ENCODE results near the gene IRX2.

The IRX2 gene

DNA sequence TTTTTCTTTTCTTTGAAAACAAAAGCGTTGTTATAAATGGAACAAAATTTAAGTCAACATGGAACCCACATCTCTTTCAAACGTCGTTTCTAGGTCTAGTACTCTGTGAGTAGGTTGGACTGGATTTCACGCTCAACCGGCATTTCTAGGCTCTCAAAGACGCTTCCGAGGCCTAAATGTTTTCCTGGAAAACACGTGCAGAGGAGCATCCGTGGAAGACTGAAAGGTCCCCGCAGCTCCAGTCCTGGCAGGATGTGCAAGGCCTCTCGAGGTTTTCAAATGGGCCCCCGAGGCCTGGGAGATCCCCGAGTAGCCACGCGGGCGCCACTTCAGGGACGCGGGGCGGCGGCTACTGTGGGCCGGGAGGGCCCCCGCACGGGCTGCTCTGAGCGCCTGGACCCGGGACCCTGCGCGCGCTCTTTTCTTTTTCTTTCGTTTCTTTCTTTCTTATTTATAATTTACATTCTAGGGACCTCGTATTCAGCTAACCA lies 4.2 kb upstream of the IRX2 start:
- no peak for DNase-seq (ENCODE audit: low read depth)

DNA sequence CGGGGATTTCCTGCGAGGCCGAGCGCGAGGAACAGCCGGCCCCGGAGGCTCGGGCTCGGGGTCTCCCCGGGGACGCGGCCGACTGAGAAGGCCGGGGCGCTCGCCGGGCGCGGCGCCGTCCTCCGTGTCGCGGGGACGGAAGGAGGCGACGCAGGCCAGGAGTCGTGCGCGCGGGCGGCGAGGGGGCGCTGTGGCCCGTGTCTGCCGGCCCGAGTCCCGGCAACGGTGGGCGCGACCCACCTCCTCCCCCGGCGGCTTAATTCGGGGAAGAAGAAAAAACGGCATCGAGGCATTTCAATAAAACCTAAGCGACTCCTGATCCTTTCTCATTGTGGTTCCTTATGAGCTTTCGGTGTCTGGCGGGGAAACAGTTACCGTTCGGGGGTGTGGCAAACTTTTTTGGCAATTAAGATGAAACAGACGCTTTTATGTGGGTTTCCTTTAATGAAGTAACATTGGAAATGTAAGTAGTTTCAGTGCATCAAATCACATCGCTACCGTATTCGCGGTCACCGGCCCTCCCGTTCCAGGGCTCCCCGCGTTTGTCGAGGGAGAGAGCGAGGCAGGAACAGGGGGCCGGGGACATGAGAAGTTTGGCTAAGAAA lies 3.7 kb upstream of the IRX2 start:
- DNase-seq (ENCODE audit: low read depth) = no peak

DNA sequence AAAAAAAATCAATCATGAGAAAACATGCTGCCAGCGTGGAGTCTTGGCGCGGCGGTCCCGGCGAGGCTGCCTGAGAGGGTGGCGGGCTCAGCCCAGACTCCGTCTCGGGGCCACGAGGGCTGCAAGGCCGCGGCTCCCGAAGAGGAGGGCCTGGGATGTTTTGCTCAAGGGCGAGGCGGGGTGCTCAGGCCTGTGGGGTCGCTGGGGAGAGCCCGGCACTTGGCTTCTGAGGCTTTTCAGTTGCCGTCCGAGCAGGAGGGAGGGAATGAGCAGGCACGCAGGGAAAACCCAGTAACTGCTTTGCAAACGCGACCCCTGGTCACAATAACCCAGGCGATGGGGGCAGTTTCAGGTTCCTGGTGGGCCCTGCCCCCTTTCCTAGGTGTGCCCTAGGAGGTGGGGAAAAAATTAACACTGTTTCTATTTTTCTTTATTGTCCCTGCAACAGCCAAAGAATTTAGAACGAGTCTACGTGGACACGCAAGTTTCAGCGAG lies 3.2 kb upstream of the IRX2 start:
- DNase-seq (ENCODE audit: low read depth) = no peak

DNA sequence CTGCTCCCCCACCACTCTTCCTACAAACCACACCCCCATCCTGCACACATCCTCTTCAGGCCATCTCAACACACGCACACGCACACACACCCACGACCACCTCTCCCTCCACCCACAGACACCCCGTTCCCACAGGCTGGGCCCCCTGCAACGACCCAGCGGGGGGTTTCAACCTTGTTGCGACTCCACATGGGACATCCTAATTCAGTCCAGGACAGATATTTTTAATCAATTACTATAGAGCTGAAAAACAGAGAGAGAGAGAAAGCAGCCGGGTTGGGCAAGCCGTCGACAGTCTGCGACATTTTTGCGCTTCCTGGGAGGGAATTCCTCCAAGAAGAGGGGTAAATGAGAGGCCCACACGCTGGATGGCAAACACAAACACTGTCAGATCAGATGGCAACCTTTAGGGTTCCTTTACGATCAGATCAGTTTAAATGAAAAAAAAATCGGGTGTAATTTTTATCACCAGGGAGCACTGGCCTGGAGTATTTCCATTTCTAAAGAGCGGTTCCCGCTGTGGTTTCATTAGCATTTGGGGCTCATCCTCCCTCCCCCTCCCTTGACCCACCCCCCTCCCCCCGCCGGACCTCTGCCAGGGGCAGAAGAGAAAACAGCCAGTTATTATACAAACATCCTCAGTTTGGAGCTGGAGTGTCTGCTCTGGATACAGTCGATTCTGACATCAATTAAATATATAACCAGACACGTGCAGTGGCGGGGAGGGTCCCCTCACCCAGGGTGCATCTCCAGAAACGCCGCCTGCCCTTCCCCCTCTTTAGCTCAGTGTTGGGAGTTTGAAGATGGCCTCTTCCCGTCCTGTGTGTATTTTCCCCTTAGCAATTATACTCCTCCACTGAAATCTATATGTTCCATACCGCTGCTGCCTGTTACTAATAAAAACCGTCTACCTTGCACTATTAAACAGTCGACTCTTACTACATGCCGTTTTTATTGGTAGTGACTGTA lies 2.3 kb upstream of the IRX2 start:
- no peak for DNase-seq (ENCODE audit: low read depth)

DNA sequence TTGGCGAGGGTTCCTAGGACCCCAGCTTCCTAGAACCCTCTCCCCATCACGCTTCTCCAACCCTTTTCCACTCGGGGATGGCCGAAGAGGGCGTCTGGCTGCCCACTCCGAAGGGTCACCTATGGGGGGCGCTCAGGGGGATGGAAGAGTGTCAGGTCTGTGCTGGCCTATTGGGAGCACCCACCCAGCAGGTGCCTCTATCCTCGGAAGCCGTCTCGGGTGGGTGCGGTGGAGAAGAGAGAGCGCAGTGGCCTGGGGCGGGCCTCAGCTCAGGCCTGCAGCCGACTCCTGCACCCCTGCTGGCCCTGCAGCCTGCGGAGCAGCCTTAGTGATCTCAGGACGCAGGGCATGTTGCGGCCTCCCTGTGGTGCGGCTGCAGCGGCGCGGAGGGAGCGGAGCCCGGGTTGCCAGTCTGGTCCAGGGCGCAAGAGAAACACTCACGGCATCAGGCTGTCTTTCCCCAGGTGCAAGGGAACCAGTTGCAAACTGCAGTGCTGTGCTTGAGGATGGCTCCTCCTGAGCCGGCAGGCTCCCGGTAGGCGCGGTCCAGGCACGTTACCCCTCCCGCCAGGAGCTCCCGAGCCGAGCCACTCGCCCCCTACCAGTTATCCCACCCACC lies 1.5 kb upstream of the IRX2 start:
- DNase-seq (ENCODE audit: low read depth) = no peak

DNA sequence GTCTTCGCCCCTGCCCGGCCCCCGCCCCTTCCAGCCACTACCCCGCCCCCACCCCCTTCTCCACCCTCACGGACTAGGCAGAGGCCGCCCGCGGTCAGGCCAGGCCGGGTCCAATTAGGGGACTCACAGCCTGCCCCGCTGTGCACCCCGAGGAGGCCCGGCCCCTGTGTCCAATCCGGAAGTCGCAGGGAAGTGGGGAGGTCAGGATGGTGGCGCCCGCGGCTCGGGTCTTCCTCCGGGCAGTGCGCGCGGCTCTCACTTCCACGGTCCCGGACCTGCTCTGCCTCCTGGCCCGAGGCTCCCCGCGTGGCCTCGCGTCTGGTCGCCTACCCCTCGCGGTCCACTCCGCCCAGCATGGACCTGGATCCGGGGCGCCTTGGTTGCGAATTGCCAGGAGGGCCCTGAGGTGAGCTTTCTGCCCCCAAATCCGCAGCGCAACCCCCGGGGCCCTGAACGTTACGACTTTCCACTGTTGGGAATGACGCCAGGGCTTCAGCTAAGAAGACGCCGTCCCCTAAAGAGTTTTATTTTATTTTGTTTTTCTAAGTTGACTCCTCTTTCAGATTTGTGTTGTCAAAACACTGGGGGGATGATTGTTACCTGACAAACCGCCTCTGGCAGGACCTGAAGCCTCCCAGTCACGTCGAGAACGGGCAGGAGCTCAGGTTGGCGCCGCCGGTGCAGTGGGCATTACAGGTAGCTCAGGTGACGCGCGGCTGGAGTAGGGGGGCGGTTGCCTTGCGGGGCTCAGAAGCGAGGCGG lies 763 bp upstream of the IRX2 start:
- DNase-seq (ENCODE audit: low read depth) = no peak

DNA sequence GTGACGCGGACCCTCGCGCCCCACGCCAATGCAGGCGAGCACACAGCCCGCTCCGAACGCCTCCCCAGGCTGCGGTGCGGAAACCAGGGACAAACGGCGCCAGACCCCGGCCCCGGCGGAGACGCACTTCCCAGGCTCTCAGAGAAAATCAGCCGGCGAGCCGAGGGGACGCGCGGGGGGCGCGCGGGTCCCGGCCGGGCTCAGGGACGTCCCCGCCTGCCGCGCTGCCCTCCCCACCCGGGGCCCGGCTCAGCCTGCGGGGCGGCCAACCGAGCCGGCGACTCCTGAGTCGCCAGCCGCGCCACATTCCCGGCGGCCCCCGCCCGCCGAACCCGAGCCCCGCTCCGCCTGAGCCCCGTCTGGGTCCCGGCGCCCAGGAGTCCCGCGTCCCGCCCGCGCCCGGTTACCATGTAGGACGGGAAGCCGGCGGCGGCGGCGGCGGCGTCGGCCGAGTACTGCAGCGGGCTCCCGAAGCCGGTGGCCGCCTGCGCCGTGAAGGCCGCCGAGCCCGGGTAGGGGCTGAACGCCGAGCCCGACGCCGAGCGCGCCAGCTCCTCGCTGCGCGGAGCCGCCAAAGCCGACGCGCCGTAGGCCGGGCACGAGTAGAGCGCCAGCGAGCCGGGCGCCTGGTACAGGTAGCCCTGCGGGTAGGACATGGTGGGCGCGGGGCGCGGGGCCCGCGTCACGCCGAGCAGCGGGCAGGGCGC lies 566 bp downstream of the IRX2 start:
- no peak for DNase-seq (ENCODE audit: low read depth)

DNA sequence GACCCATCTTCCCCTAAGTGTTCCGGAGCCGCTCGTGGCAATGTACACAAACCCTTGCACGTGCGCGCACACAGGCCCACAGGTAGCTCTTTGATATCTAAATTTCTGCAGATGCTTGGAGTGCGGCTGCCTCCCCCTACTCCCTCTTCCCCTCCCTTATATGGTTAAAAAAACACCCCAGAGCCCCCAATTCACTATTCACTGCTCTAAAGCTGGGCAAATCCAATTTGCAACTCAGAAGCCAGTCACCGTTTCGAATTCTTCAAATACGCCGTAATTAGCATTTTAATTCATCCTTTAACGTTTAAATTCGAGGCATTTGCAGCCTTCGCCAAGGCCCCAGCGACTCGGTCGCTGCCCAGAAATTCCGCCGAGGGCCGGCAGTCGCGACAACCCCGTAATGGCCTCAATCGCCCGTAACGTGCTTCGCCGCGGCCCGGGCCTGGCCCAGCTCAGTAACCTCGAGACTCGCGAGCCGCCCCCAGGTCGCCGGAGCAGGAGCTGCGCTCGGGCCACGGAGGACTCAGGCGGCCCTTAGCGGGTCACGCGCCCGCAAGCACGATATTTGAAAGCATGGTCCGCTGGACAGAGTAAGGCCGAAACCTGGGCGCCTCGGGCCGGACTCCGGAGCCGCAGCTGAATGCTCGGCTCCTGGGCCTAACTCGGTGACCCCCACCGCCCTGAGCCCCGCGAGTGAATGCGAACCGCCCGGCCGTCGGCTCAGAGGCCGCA lies 1.3 kb downstream of the IRX2 start:
- no peak for DNase-seq (ENCODE audit: low read depth)

DNA sequence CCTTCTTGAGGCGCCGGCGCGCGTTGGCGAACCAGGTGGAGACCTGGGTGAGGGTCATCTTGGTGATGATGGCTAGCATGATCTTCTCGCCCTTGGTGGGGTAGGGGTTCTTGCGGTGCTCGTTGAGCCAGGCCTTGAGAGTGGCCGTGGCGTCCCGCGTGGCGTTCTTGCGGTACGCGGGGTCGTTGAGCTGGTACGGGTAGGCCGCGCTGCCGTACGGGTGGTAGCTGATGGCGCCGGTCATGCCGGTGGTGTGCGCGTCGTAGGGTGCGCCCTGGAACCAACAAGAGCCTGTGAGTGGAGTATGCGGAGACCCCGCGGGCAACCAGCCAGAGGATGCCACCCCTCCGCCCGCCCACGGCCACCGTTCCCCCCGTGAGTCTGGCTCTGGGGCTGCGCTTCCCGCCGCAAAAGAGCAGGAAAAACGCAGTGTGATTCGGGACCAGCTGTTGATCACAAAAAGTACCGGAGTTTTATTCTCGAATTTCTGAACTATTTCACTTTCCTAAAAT lies 1.9 kb downstream of the IRX2 start:
- DNase-seq (ENCODE audit: low read depth) = no peak

DNA sequence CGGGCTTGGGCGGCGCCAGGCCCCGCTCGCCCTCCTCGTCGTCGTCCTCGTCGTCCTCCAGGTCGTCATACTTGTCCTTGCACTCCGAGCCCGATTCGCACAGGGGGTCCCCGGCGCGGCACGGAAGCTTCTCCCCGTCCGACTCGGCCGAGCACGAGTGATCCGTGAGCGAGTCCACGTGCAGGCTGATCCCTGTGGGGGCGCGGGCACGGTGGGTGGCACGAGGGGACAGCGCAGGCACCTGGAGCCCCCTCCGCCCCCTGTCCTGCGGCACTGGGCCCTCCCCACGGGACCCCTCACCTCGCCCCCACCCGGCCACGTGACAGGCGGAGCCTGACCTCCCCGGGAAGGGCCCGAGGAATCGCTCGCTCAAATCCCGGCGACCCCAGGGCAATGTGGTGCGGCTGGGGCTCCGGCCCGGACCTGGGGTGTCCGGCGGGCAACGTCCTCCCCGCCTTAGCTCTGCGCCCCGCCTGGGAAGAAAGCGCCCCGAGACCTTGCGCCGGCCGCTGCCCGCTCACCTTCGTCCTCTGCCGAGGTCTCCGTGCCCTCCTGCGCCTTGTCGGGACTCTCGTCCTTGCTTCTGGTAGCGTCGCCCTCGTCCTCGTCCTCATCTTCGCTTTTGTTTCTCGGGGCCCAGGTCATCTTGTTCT lies 2.5 kb downstream of the IRX2 start:
- no peak for DNase-seq (ENCODE audit: low read depth)

DNA sequence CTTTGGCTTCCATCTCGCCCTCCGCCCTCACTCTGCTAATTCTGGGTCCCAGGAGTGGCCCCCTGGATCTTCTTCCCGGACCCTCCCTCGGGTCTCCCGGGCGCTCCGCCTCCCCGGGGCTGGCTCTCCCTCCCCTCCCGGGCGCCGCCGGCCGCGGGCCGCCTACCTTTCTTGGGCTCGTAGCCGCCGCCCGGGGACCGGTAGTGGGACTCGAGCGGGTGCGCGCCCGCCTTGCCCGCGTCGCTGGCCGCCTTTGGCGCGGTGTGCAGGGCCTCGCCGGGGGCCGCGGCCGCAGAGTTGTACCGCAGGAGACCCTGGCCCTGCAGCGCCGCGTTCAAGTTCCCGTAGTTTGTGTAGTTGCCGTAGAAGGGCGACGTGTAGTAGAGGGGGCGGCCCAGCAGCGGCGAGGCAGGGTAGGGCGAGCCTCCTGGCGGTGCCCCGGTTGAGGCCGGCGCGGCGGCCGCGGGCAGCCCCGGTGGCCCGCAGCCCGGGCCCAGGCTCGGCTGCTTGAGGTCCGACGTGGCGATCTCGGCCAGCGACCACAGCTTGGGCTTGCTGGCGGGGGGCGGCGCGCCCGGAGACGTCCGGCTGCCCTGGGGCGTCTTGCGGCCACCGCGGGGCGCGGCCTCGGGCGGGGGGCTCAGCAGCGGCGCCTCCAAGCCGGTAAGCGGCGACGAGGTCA lies 3.2 kb downstream of the IRX2 start:
- DNase-seq (ENCODE audit: low read depth) = no peak

DNA sequence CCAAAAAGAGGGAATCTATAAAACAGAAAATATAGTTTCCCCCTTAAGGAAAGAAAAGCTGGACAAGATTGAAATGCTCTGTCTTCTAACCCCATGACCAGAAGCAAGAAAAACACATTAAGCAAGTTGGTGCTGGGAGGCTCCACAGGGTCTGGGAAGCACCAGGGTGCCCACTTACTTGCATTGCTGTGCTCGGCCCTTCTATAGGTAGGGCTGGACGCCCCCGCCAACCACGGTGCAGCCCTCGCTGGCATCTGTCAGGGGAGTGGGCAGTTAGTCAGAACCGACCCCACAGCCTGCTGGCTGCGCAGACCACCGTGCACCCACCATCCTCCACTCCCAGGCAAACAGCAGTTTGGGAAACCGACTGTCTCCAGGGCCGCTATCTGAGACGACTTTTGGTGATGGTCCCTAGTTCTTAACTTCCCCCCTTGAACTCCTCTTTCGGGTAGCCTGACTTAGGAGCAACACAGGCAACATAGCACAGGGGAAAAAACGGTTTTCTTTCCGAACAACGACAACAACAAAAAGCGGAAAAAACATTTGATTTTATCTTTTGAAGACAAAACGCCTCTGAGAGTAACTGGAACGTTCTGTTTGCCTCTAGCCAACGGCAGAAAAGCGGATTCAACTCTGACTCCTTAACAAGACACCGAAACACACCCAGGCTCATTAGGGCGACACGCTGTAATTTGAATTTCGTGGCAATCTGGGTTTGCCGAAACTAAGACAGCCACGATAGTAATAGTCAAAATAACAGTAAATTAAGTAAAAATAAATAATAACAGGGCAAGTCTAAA lies 3.9 kb downstream of the IRX2 start:
- DNase-seq (ENCODE audit: low read depth) = no peak

DNA sequence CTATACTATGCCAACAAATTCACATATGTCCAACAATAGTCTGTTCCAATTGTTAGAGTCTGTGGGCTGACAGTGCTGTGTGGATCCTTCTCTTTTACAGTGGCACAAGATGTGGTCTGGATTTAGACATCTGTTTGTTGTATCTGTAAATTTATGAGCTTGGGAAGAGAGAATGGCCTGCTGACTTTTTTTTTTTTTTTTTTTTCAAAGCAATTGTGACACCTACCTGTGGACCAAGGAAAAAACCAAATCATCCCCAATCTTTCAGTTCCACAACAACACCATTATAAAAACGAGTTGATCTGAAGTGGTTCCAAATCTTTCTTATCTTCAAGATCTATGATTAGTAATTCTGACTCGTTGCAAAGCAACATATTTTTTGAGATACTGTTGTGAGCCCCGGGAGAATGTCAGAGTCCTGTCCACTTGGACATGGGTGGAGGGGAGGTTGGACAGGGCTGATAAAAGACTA lies 4.9 kb downstream of the IRX2 start:
- DNase-seq (ENCODE audit: low read depth) = no peak

DNA sequence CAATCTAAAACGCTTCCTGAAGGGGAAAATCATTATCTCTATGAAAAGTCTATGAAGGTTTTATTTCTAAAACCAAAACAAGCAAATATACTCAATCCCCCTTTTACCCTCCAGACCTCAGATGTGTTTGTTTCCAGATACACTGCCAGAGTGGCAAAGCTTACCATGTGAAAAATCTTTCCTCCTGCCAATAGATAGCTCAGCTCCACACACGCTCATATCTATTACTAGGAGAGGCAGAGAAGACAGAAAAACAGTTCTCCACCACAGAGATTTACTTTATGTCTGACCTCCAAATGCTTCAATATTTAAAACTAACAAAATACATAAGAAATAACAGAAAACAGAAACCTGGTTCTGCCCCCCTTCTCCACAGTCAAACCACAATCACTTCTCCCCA lies 7.0 kb downstream of the IRX2 start:
- no peak for DNase-seq (ENCODE audit: low read depth)

DNA sequence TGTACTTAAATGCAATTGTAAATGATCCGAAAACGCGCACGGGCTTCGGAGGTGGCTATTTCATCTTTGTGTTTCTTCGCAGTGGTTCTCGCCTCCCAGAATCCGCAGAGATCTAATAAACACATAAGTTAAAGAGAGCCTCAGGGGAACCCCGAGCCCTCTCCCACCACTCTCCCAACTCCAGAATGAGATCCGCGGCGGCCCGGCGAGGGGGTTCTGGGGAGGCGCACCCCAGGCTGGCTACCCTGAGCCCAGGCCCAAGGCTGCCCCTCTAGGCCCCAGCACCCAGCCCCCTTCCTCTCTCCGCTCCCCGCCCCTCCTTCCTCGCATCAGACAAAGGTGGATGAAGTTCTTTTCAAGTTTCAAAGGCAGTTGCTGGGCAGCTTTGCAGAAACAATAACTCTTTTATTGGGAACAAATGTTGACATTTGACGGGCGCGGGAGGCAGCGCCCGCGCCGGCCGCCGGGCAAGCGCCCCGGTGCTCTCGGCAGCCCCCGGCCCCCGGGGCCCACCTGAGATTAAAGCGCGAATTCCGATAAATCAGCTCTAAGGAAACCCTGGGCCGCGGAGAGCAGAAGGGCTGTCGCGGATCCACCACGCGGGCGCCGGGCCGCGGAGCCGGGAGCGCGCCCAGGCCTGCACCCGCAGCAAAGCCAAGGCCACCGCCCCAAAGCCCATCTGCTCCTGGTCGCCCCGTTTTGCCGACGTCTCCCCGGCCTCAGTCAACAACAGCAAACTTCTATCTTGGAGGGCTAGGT lies 8.4 kb downstream of the IRX2 start:
- no peak for DNase-seq (ENCODE audit: low read depth)

DNA sequence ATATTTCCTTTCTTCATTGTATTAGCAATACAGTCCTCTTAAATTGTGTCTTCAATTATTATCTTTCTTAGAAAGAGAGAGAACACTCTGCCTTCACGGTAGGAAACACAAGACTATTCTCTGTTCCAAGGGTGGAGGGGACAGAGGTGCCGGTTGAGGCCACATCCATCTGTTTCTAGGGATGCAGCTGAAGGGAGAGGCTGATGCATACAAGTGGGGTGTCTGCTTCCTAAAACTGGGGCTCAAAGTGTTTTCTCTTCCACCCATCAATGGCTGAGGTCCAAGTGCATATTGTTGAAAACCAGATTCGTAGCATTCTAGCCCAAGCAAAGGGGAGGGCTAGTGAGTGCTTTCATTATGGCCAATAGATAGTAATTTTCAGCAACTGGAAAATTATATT lies 9.5 kb downstream of the IRX2 start:
- no peak for DNase-seq (ENCODE audit: low read depth)

DNA sequence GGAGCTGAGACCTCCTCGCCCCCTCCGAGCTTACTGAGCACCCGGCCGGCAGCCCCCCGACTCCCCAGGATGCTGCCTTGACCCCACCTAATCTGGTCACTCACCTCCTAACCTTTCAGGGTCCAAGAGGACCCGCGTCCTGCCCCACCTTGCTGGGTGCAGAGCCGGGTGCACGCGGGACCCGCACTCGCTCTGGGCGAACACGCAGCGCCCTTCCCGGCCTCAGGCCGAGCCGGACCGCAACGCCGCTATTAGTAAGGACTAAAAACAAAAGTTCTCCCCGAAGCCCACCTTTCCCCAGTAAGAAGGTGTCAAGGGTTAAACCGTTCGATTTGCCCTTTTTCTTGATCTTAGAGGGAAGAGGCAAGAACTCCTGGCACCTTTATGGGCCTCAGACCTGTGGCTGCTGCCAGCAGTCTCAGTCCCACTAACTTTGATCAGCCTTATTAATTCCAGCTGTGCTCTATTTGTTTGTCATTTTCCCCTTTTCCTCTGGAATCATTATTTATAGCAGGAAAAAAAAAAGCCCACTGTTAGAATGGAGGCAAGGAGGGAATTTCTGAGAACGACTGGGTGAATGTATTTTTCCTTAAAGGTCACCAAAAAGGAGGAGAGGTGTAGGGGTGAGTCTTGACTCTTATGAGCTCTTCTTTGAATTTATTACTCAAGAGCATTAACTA lies 10.5 kb downstream of the IRX2 start:
- DNase-seq (ENCODE audit: low read depth) = no peak

Data from stimulated activated CD8-positive, alpha-beta memory T cell treated with anti-CD3 and anti-CD28 coated beads, Interleukin-15, amount 100 ng/mL, for 24 hours (primary cell).